HCT116 (cell line): ENCODE measurements around the gene SLC7A7.

ENCODE experiments used
- POLR2AphosphoS5 ChIP-seq: IDR thresholded peaks from 2 replicates; pipeline ENCODE4 v1.6.1; 2011; ENCODE audit warnings: mild to moderate bottlenecking, low read depth, low read length, moderate library complexity
- RAD21 ChIP-seq: IDR thresholded peaks from 2 replicates; pipeline ENCODE4 v1.6.1; 2012; ENCODE audit warnings: low read depth, mild to moderate bottlenecking
- SP1 ChIP-seq: IDR thresholded peaks from 2 replicates; pipeline ENCODE4 v1.6.1; 2012; ENCODE audit warnings: low read depth
- SRF ChIP-seq: IDR thresholded peaks from 2 replicates; pipeline ENCODE4 v1.6.1; 2012; ENCODE audit warnings: low read depth
- TCF7L2 ChIP-seq: IDR thresholded peaks from 2 replicates; pipeline ENCODE4 v1.7.0; 2011; ENCODE audit warnings: borderline replicate concordance, inconsistent platforms; ENCODE audit not compliant: insufficient read depth, insufficient read length; ENCODE audit errors: extremely low read depth
- YY1 ChIP-seq: IDR thresholded peaks from 2 replicates; pipeline ENCODE4 v1.6.1; 2011; ENCODE audit warnings: low read length, low read depth, moderate library complexity, mild to moderate bottlenecking; ENCODE audit not compliant: insufficient replicate concordance; ENCODE audit errors: extremely low read depth
- ZBTB33 ChIP-seq: IDR thresholded peaks from 2 replicates; pipeline ENCODE4 v1.6.1; 2011; ENCODE audit warnings: mild to moderate bottlenecking, low read length, moderate library complexity; ENCODE audit not compliant: insufficient replicate concordance; ENCODE audit errors: extremely low read depth
- ZNF274 ChIP-seq: fragments of 200-500 bp; sonication (Bioruptor generic); IDR thresholded peaks from 2 replicates; pipeline ENCODE4 v1.6.1; 2014; ENCODE audit warnings: mild to moderate bottlenecking, low read depth, low read length, inconsistent platforms
- TF ChIP-seq, protein P1 (sequence below), 3 experiments: fragments of 200-600 bp in 1 of 3; sonication (generic) in 1 of 3; IDR thresholded peaks in 2 of 3; conservative IDR thresholded peaks in 1 of 3; 2 replicates each; pipeline ENCODE4 v1.5.1; 2012 to 2017; ENCODE audit warnings: low read depth in 2 of 3, low read length in 2 of 3, antibody characterized with exemption in 1 of 3, borderline replicate concordance in 1 of 3, control low read depth in 1 of 3, mild to moderate bottlenecking in 1 of 3, mixed read lengths in 1 of 3, mixed run types in 1 of 3, moderate library complexity in 1 of 3; ENCODE audit not compliant: insufficient read depth in 1 of 3

- TF ChIP-seq, protein P1, sequence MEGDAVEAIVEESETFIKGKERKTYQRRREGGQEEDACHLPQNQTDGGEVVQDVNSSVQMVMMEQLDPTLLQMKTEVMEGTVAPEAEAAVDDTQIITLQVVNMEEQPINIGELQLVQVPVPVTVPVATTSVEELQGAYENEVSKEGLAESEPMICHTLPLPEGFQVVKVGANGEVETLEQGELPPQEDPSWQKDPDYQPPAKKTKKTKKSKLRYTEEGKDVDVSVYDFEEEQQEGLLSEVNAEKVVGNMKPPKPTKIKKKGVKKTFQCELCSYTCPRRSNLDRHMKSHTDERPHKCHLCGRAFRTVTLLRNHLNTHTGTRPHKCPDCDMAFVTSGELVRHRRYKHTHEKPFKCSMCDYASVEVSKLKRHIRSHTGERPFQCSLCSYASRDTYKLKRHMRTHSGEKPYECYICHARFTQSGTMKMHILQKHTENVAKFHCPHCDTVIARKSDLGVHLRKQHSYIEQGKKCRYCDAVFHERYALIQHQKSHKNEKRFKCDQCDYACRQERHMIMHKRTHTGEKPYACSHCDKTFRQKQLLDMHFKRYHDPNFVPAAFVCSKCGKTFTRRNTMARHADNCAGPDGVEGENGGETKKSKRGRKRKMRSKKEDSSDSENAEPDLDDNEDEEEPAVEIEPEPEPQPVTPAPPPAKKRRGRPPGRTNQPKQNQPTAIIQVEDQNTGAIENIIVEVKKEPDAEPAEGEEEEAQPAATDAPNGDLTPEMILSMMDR (IDR thresholded peaks at IDR 0.05 in 2 of 3, conservative IDR thresholded peaks at IDR 0.05 in 1 of 3; ENCODE audit: borderline replicate concordance in 1 of 3, insufficient read depth in 1 of 3, low read depth in 2 of 3, low read length in 2 of 3): no peak
- TF ChIP-seq SP1 (no peak), POLR2AphosphoS5 (no peak), ZBTB33 (no peak), TCF7L2 (no peak), RAD21 (no peak), SRF (no peak), ZNF274 (no peak), YY1 (no peak)
Measured at GRCh38 chr14:22822016-22822570, 6.9 kb upstream of the SLC7A7 start.
